Omental fat pad (tissue), 4 donors: Measurements from ENCODE around the gene GAL3ST1. TPM values are rescaled to one million over a fixed set of nuclear protein-coding genes. Genes with fewer than 3 reads are reported as not detected.

ENCODE experiments used
- ATAC-seq: fragments of 150-250 bp; one replicate; pipeline ENCODE4 v1.9.1; 2016; ENCODE audit warnings: mild to moderate bottlenecking, moderate library complexity; ENCODE audit not compliant: low FRiP score
- DNase-seq: peaks from one replicate; pipeline ENCODE4 v3.0.0-alpha.2; 2019; ENCODE audit warnings: low spot score
- total RNA-seq, 4 donors: library from RNA; depleted of rRNA; stranded (reverse); fragments of >200 nt; gene quantifications; one replicate each; pipeline ENCODE4 v1.1.0, GENCODE V29; 2016
- TF ChIP-seq, protein P1 (sequence below), 3 donors: fragments of 450-650 bp; IDR thresholded peaks; one replicate each; pipeline ENCODE4 v1.5.1; 2016 to 2017; ENCODE audit warnings: antibody characterized with exemption in 3 of 3, mild to moderate bottlenecking in 3 of 3, moderate library complexity in 2 of 3

GAL3ST1 gene
- total RNA-seq, 4 donors from 2014 or later = 1.4 to 2.5 (median 1.8) TPM; not detected in 1

DNA sequence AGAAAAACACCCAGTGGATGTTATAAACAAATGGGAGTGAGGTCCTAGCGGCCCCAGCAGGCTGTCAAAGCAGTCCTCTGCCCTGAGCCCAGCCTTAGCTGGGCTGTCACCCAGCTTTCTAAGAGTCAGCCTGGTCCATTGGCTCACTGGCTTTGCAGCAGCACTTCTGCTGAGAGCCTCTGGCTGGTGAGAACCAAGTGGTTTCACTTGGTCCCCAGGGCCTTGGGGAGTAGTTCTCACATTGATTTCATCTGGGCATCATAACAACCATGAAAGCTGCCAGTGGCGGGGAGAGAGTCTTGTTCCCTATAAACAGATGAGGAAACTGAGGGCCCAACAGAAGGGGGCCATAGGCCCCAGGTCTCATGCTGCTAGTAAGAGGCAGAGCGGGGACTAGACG lies 39.3 kb downstream of the GAL3ST1 start:
- no peak for DNase-seq
- TF ChIP-seq, protein P1, sequence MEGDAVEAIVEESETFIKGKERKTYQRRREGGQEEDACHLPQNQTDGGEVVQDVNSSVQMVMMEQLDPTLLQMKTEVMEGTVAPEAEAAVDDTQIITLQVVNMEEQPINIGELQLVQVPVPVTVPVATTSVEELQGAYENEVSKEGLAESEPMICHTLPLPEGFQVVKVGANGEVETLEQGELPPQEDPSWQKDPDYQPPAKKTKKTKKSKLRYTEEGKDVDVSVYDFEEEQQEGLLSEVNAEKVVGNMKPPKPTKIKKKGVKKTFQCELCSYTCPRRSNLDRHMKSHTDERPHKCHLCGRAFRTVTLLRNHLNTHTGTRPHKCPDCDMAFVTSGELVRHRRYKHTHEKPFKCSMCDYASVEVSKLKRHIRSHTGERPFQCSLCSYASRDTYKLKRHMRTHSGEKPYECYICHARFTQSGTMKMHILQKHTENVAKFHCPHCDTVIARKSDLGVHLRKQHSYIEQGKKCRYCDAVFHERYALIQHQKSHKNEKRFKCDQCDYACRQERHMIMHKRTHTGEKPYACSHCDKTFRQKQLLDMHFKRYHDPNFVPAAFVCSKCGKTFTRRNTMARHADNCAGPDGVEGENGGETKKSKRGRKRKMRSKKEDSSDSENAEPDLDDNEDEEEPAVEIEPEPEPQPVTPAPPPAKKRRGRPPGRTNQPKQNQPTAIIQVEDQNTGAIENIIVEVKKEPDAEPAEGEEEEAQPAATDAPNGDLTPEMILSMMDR (IDR thresholded peaks at IDR 0.05) = no peak

DNA sequence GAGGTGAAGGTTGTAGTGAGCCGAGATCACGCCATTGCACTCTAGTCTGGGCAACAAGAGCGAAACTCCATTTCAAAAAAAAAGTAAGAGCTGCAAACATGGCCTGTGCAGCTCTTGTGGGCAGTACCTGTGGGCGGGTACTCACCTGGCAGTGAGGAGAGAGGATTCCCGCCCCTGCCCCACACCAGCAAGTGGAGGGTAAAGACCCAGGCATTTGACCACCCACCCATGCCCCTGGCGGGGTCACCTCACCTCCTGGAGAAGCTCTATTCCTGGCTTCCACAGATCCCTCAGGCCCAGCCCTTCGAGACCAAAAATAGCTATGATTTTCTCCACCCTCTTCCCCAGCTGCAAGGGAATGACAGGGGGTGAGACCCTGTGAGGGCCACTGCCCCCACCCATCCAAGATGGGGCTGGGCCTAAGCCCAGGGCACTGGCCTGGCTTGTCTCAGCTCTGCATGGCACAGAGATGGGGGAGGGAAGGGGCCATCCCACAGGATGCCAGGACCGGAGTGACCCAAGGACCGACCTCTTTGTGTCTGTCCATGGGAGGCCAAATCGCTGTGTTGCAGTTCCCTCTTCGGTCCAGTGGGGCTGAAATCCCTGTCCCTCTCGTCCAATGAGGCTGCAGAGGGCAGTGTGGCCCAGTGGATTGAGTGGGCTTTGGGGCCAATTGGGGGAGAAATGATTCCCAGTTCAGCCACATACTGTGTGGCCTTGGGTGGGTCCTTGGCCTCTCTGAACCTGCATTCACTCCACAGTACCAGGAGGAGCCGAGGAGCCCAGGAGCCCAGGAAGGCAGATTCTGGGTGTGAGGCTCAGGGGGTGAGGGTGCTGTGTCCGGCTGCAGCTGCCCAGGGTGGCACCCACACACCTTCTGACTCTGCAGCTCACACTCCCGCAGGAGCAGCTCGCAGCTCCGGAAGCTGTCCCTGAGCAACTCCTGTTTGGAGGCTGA lies 42.5 kb downstream of the GAL3ST1 start:
- DNase-seq (no peak), ATAC-seq (no peak)
- TF ChIP-seq, protein P1 (IDR thresholded peaks at IDR 0.05) = no peak

More for the DNA sequence above, 39.3 kb downstream of the GAL3ST1 start:
- no peak for ATAC-seq

DNA sequence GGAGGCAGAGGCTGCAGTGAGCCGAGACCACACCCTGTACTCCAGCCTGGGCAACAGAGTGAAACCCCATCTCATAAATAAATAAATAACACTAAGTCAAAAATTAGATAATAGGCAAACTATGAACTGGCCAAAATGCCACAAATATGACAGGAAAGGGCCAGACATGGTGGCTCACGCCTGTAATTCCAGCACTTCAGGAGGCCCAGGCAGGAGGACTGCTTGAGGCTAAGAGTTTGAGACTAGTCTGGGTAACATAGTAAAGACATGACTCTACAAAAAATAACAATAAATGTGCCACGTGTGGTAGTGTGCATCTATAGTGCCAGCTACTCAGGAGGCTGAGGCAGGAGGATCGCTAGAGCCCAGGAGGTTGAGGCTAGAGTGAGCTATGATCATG lies 47.8 kb downstream of the GAL3ST1 start:
- TF ChIP-seq, protein P1 (IDR thresholded peaks at IDR 0.05) = no peak
- ATAC-seq = no peak
- no peak for DNase-seq

DNA sequence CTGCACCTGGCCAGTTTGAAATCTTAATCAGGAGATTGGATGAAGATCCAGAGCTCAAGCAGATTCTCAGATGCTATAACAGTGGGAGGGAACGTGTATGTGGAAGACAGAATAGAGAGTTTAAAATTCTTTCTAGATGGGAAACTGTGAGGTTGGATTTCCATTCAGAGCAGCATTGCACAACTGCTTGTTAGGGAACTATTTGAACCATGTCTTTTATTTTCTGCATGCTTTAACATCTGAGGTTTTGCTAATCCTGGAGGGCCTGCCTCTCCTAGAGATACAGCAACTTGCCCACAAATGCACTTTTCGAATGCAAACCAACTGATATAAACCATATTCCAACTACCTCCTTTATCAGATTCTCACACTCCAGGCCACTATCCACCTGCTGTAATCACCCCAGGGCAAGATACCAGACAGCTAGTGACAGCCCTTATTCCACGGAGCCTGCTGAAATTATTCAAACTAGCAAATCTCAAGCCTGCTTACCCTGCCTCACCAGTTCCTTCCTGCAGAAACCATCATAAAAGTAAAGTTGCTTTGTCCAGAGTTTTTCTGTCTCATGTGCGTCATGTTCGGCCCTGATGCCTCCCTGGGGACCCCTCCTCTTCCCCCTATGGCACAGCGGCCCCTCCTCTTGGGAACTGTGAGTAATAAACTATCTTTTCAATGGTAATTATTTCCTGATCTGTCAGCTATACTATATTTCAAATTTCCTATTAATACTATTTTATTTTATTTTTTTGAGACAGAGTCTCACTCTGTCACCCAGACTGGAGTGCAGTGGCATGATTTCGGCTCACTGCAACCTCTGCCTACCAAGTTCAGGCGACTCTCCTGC lies 50.6 kb downstream of the GAL3ST1 start:
- TF ChIP-seq, protein P1 (IDR thresholded peaks at IDR 0.05) = no peak
- ATAC-seq = no peak
- no peak for DNase-seq

DNA sequence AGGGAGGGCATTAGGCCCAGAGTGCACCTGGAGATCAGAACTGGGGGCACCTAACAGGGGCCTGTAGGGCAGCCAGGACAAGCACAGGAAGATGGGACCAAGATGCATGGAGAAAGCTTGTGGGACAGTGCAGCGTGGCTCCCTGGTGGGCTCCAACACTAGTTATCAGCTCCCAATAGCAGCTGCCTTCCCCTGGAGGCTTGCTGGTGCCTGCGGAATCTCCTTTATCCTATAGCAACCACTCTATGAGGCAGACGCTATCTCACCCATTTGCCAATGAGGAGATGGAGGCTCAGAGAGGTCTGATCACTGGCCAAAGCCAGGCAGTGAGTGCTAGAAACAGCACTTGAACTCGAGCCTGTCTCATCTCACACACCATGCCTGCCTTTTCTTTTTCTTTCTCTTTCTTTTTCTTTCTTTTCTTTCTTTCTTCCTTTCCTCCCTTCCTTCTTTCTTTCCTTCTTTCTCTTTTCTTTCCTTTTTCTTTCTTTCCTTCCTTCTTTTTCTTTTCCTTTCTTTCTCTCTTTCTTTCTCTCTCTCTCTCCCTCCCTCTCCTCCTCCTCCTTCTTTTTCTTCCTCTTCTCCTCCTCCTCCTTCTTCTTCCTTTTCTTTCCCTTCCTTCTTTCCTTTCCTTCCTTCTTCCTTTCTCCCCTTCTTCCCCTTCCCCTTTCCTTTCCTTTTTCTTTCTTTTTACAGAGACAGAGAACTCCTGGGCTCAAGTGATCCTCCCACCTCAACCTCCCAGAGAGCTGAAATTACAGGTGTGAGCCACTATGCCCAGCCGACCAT lies 52.9 kb downstream of the GAL3ST1 start:
- TF ChIP-seq, protein P1 (IDR thresholded peaks at IDR 0.05) = no peak
- DNase-seq (no peak), ATAC-seq (no peak)

DNA sequence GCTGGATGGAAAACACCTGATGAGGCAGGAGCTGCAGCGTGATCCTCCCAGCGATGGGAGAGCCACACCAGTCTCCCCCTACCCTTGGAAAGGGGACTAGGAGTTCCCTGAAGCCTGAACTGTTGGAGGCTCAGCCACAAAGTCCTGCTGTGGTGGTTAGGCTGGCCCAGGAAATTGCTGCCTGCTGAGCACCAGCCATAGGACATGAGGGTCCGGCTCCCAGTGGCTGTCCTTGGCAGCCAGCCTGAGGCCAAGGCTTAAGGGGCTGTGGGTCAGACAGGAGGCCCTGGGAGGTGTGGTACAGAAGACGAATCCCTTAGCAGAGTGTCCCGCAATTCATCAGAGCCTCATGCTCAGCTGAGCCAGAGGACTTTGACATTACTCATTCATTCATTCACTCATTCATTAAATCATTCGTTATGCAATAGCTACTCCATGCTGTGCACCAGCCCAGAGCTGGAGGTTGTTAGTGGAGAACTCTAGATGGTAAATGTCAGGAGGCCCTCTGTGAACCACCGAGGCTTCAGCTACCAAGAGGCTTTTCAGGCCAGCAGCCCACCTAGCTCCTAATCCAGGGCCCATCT lies 54.5 kb downstream of the GAL3ST1 start:
- ATAC-seq = no peak

More for the DNA sequence above, 54.5 kb downstream of the GAL3ST1 start:
- DNase-seq = no peak
- TF ChIP-seq, protein P1 (IDR thresholded peaks at IDR 0.05) = no peak
